MM.1S (cell line): ENCODE results near the gene GPC5.

ENCODE experiments used
- EZH2 ChIP-seq: fragments of 300-600 bp; sonication (generic); optimal IDR thresholded peaks from 2 replicates; pipeline ENCODE3; 2017; ENCODE audit warnings: low read depth, mild to moderate bottlenecking, antibody characterized with exemption, low read length, mixed read lengths
- TF ChIP-seq, protein P1 (sequence below): fragments of 300-600 bp; sonication (generic); IDR thresholded peaks from 2 replicates; pipeline ENCODE4 v1.5.1; 2016; ENCODE audit warnings: antibody characterized with exemption, low read length, mixed read lengths

GRCh38 chr13:92384410-92384809 is 986.0 kb downstream of the GPC5 start:
- TF ChIP-seq EZH2, result no peak
- TF ChIP-seq, protein P1, sequence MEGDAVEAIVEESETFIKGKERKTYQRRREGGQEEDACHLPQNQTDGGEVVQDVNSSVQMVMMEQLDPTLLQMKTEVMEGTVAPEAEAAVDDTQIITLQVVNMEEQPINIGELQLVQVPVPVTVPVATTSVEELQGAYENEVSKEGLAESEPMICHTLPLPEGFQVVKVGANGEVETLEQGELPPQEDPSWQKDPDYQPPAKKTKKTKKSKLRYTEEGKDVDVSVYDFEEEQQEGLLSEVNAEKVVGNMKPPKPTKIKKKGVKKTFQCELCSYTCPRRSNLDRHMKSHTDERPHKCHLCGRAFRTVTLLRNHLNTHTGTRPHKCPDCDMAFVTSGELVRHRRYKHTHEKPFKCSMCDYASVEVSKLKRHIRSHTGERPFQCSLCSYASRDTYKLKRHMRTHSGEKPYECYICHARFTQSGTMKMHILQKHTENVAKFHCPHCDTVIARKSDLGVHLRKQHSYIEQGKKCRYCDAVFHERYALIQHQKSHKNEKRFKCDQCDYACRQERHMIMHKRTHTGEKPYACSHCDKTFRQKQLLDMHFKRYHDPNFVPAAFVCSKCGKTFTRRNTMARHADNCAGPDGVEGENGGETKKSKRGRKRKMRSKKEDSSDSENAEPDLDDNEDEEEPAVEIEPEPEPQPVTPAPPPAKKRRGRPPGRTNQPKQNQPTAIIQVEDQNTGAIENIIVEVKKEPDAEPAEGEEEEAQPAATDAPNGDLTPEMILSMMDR, result no peak
